Measurements from ENCODE around the gene CACNA1D.

The CACNA1D gene

GRCh38 chr3:53820084-53820483 lies 325.7 kb downstream of the CACNA1D start:
- no peak for FAIRE-seq

GRCh38 chr3:53820756-53821580 lies 326.6 kb downstream of the CACNA1D start:
- no peak for DNase-seq (ENCODE audit: low spot score)

More at GRCh38 chr3:53820084-53820483, 325.7 kb downstream of the CACNA1D start:
- DNase-seq (ENCODE audit: low spot score) = no peak

DNA sequence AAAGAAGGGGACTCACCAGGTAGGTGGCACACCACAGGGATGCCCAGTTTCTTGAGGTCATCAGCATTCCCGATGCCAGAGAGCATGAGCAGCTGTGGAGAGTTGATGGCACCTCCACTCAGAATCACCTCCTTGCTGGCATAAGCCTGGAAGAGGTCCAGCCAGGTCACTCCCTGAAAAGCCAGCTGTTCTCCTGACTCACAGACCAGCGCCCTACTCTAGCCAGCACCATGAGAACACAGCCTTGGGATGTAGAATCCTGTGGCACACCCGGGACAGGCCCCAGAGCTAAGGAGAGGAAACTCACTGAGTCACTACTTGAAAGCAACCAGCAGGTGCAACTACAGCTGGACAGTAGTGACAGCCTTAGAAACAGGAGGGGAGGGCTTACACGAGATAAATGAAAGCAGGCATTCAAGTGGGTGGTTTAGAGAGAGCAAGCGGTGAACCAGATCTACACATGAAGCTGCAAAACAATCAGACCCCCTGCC lies 327.3 kb downstream of the CACNA1D start:
- FAIRE-seq (no peak), DNase-seq (ENCODE audit: low spot score) (no peak)

More at GRCh38 chr3:53820756-53821580, 326.6 kb downstream of the CACNA1D start:
- FAIRE-seq = no peak

DNA sequence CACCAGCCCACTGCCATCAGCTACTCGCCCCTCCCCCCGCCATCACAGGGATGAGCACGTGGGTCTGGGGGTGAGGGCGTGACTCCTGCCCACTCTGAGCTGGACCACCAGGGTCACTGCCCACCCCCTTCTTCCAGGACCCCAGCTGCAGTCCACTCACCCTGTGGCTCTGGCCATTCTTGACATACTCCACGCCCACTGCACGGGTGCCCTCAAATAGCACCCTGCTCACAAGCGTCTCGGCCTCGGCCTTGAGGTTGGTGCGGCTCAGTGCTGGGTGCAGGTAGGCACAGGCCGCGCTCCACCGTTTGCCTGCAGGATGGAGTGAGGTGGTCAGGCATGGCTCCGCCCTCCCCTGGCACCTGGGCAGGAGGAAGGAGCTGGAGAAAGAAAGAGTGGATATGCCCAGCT lies 327.9 kb downstream of the CACNA1D start:
- no peak for FAIRE-seq
- DNase-seq (ENCODE audit: low spot score) = no peak

GRCh38 chr3:53823026-53823955 lies 328.9 kb downstream of the CACNA1D start:
- DNase-seq (ENCODE audit: low spot score) = no peak
- FAIRE-seq = no peak

GRCh38 chr3:53823956-53824657 lies 329.7 kb downstream of the CACNA1D start:
- DNase-seq (ENCODE audit: low spot score) = no peak
- no peak for FAIRE-seq

DNA sequence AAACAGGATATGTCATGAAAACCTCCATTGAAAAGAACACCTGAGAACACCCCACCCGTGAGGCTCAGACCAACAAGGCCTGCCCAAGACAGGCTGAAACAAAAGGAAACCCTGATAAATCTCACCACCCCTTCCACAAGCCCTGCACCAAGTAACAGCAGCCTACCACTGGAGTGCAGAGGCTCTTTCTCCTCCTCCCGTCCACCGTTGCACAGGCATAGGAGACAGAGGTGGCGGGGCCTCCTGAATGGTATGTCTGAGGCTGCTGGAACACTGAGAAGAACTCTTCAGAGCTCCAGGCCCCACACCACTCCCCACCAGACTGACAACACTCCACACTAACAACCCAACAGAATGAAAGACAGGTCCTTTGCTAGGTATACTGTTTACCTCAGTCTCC lies 330.4 kb downstream of the CACNA1D start:
- FAIRE-seq = no peak

DNA sequence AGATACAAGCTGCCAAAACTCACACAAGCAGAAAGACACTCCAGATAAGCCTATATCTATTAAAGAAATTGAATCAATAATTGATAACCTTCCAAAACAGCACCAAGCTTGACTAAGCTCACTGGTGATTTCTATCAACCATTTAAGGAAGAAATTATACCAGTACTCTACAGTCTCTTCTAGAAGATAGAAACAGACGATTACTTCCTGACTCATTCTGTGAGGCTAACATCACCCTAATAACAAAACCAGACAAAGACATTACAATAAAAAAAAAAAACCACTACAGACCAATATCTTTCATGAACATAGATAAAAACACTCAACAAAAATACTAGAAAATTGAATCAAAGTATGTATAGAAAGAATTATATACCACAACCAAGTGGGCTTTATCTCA lies 331.6 kb downstream of the CACNA1D start:
- no peak for DNase-seq (ENCODE audit: low spot score)
- no peak for FAIRE-seq

More for the DNA sequence above, 330.4 kb downstream of the CACNA1D start:
- DNase-seq (ENCODE audit: low spot score) = no peak

GRCh38 chr3:53828581-53828980 lies 334.2 kb downstream of the CACNA1D start:
- no peak for FAIRE-seq

DNA sequence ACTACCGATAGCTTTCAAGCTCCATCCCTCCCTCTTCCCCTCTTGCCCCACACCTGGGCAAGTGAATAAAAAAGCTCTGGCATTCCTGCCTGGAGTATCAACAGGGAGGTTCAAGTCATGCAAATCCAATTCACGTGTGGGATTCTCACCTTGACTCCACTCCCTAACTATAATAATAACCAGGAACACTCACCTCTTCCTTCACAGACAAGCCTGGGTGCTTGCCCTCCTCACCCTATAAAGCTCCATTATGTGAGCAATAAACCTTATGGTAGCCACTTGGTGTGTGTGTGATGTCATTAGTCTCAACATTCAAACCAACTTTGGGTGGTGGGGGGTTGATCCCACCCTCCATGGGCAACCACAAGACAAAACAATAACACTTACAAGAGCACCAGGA lies 335.2 kb downstream of the CACNA1D start:
- FAIRE-seq (no peak), DNase-seq (ENCODE audit: low spot score) (no peak)

More at GRCh38 chr3:53828581-53828980, 334.2 kb downstream of the CACNA1D start:
- no peak for DNase-seq (ENCODE audit: low spot score)

GRCh38 chr3:53830944-53831343 lies 336.5 kb downstream of the CACNA1D start:
- FAIRE-seq (no peak), DNase-seq (ENCODE audit: low spot score) (no peak)

DNA sequence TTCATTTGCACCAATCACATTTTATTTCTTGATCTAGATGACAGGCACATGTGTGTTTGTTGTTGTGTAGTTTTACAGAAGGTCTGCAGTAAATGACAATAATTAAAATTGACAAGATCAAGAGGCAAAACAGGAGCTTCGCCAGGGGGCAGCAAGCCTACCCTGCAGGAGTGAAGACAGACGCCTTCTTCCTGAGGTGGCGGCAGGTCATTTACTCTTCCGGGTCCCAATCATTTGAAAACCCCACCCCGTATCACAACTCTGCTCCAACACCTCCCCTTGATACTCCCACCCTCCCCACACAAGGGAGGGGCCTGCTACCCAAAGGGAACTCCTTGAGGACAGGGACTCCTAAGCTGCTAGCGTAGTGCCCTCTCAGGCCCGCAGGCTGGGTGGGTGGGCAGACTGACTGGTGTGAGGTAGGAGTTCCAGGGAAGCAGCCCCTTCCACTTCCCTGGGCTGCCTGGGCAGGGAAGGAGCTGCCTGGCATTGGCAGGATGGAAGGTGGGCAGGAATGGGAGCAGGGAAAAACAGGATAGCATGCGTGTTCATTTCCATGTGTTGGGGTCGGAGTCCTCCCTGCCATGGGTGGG lies 338.7 kb downstream of the CACNA1D start:
- DNase-seq (ENCODE audit: low spot score) (no peak), FAIRE-seq (no peak)

GRCh38 chr3:53833700-53834099 lies 339.3 kb downstream of the CACNA1D start:
- DNase-seq (ENCODE audit: low spot score) = no peak
- FAIRE-seq = no peak

DNA sequence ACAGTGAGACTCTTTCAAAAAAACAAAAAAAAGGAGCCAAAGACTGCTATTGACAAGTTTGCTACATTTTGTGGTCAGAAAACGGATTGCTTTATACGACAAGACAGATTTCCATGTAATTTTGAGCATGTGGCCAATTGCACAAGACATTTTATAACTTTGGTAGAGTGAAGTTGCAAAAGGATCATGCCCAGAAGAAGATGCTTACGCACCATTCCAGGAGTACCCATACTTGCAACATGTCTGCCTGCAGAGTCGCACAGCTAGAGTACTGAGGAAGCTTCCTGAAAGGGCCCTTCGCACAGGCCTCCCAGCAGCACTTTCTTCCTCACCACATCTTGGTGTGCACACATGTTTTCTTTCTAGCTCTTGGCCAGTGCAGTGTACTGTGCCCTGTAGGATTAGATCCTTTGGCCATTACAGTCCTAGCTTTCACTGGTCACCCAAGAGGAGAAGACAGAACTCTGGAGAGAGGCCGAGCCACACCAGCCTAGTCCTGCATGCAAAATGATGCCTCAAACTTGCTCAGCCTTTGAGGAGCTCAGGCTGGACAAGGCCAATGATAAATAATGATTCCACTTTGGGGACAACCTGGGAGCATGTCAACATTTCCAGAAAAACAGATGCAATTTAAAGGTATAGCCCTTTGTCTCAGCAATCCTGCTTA lies 340.2 kb downstream of the CACNA1D start:
- FAIRE-seq = no peak
- DNase-seq (ENCODE audit: low spot score) = no peak

DNA sequence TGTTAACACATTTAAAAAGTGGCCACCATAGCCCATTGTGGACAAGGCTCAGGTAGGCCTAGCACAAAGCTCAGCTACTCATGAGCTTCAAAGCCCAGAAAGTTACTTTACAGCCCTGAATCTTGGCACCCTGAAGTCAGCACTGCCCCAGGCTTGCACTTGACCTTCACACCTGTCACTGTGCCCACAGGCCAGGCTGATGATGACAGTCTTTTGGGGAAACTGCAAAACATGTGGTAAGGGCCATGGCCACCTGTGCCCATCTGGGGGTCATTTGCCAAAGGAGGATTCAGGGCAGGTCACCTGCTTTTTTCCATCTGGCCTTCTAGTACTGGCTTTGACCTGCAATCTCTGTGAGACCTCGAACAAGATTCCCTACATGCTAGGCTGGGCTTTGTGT lies 340.8 kb downstream of the CACNA1D start:
- no peak for DNase-seq (ENCODE audit: low spot score)
- no peak for FAIRE-seq

GRCh38 chr3:53836084-53836872 lies 341.9 kb downstream of the CACNA1D start:
- DNase-seq (ENCODE audit: low spot score) (no peak), FAIRE-seq (no peak)

- FAIRE-seq = no peak
- DNase-seq (ENCODE audit: low spot score) = no peak
Measured at GRCh38 chr3:53837331-53837730, 342.9 kb downstream of the CACNA1D start.

- DNase-seq (ENCODE audit: low spot score) (no peak), FAIRE-seq (no peak)
Measured at GRCh38 chr3:53841296-53841695, 346.9 kb downstream of the CACNA1D start.

- DNase-seq (ENCODE audit: low spot score) (peak; percentile 72), FAIRE-seq (no peak)
Measured at GRCh38 chr3:53842436-53843194, 348.2 kb downstream of the CACNA1D start.
